CD4-positive, alpha-beta T cell (primary cell): ENCODE data around the gene COMP. TPM values are rescaled to one million over a fixed set of nuclear protein-coding genes. Genes with fewer than 3 reads are reported as not detected.

Experiments
- ATAC-seq: fragments of 200-7000 bp; cut with Tn5 transposase; one replicate; pipeline ENCODE4 v1.10.0; 2022; ENCODE audit warnings: mild to moderate bottlenecking; ENCODE audit not compliant: poor library complexity
- CTCF ChIA-PET: fragments of 350-600 bp; sonication (Branson Sonifier 250); formaldehyde crosslinking; loops from one replicate; lab custom pipeline; 2021; ENCODE audit warnings: antibody characterized with exemption, inconsistent platforms; lab: Charles Lee
- POLR2A ChIA-PET: fragments of 350-600 bp; sonication (Branson Sonifier 250); formaldehyde crosslinking; loops from one replicate; lab custom pipeline; 2021; ENCODE audit warnings: antibody characterized with exemption, inconsistent platforms; lab: Charles Lee
- DNase-seq, 14 experiments: peaks; one replicate each; pipeline ENCODE4 v3.0.0-alpha.2; 2013 to 2020; ENCODE audit warnings: mixed read lengths in 2 of 14
- H3K27ac ChIP-seq, 2 donors: one replicate each; pipeline versions ENCODE4 v1.5.1 to v1.7.0; 2013; ENCODE audit warnings: low read length in 2 of 2, low read depth in 1 of 2, mild to moderate bottlenecking in 1 of 2
- H3K27me3 ChIP-seq, 2 experiments: 1 replicate in 1 of 2; 2 replicates in 1 of 2; pipeline versions ENCODE4 v1.6.1 to v1.7.0; 2013; ENCODE audit warnings: low read length in 2 of 2, control low read depth in 1 of 2, mild to moderate bottlenecking in 1 of 2, moderate library complexity in 1 of 2; ENCODE audit not compliant: insufficient read depth in 2 of 2, control insufficient read depth in 1 of 2
- H3K36me3 ChIP-seq: one replicate; pipeline ENCODE4 v1.6.1; 2013; ENCODE audit warnings: low read length, control low read depth; ENCODE audit not compliant: insufficient read depth
- H3K4me1 ChIP-seq: one replicate; pipeline ENCODE4 v1.6.1; 2013; ENCODE audit warnings: low read length, control low read depth; ENCODE audit not compliant: insufficient read depth
- H3K4me3 ChIP-seq: one replicate; pipeline ENCODE4 v1.5.1; 2013; ENCODE audit warnings: mild to moderate bottlenecking, low read length, moderate library complexity
- H3K9me3 ChIP-seq, 2 experiments: 1 replicate in 1 of 2; 2 replicates in 1 of 2; pipeline versions ENCODE4 v1.6.1 to v1.7.0; 2013; ENCODE audit warnings: low read length in 2 of 2, mild to moderate bottlenecking in 2 of 2, control low read depth in 1 of 2, moderate library complexity in 1 of 2; ENCODE audit not compliant: control insufficient read depth in 1 of 2, insufficient read depth in 1 of 2
- H3K27ac Mint-ChIP-seq: one replicate; pipeline ENCODE4 v1.8.0; 2020; ENCODE audit warnings: mixed read lengths
- H3K27me3 Mint-ChIP-seq: one replicate; pipeline ENCODE4 v1.8.0; 2021; ENCODE audit warnings: mixed read lengths
- H3K36me3 Mint-ChIP-seq: one replicate; pipeline ENCODE4 v1.8.0; 2021; ENCODE audit warnings: low read depth, mixed read lengths
- H3K4me1 Mint-ChIP-seq: one replicate; pipeline ENCODE4 v1.8.0; 2021; ENCODE audit warnings: low read depth, mixed read lengths
- H3K4me3 Mint-ChIP-seq: one replicate; pipeline ENCODE4 v1.8.0; 2020; ENCODE audit warnings: mild to moderate bottlenecking, mixed read lengths
- H3K9me3 Mint-ChIP-seq: one replicate; pipeline ENCODE4 v1.8.0; 2020; ENCODE audit warnings: mixed read lengths
- intact Hi-C, 2 experiments: fragments of 100-400 bp; cut with DNase I in 1 of 2; cut with micrococcal nuclease in 1 of 2; formaldehyde crosslinking; loops; one replicate each; pipeline versions ENCODE4 v1.15.1 to v1.9.0; 2023 to 2025; cut with DNase I, micrococcal nuclease
- total RNA-seq, 174 experiments: library from RNA in 2 of 174; stranded (reverse) in 2 of 174; gene quantifications; one replicate each; pipeline ENCODE4 v1.2.3 and lab custom pipeline; 2021 to 2026
- TF ChIP-seq, protein P1 (sequence below): fragments of 200-600 bp; IDR thresholded peaks from one replicate; pipeline ENCODE4 v1.8.0; 2022; ENCODE audit warnings: antibody characterized with exemption, mild to moderate bottlenecking

COMP gene
- total RNA-seq, 2 experiments from 2014 or later = not detected

- Histone ChIP-seq H3K4me1 (no peaks in the 10 kb centered on the region), H3K27ac (no peak overlapping the region), H3K4me3 (no peak overlapping the region), H3K27me3 (no peaks in the 10 kb centered on the region), H3K36me3 (no peaks in the 10 kb centered on the region), H3K9me3 (no peaks in the 10 kb centered on the region)
- Mint-ChIP-seq H3K27me3 (no peaks in the 10 kb centered on the region), H3K4me3 (no peak overlapping the region), H3K4me1 (no peaks in the 10 kb centered on the region), H3K36me3 (peaks cover 2% of the 10 kb centered on the region), H3K9me3 (no peaks in the 10 kb centered on the region), H3K27ac (no peak overlapping the region)
- CTCF ChIA-PET = no interaction called here
- intact Hi-C loops = no loop called here
- TF ChIP-seq, protein P1, sequence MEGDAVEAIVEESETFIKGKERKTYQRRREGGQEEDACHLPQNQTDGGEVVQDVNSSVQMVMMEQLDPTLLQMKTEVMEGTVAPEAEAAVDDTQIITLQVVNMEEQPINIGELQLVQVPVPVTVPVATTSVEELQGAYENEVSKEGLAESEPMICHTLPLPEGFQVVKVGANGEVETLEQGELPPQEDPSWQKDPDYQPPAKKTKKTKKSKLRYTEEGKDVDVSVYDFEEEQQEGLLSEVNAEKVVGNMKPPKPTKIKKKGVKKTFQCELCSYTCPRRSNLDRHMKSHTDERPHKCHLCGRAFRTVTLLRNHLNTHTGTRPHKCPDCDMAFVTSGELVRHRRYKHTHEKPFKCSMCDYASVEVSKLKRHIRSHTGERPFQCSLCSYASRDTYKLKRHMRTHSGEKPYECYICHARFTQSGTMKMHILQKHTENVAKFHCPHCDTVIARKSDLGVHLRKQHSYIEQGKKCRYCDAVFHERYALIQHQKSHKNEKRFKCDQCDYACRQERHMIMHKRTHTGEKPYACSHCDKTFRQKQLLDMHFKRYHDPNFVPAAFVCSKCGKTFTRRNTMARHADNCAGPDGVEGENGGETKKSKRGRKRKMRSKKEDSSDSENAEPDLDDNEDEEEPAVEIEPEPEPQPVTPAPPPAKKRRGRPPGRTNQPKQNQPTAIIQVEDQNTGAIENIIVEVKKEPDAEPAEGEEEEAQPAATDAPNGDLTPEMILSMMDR = no peak
- ATAC-seq = no peak
- POLR2A ChIA-PET = no interaction called here
- DNase-seq = no peak
These were observed 31.7 kb downstream of the COMP start for GRCh38 chr19:18759304-18759994.

DNA sequence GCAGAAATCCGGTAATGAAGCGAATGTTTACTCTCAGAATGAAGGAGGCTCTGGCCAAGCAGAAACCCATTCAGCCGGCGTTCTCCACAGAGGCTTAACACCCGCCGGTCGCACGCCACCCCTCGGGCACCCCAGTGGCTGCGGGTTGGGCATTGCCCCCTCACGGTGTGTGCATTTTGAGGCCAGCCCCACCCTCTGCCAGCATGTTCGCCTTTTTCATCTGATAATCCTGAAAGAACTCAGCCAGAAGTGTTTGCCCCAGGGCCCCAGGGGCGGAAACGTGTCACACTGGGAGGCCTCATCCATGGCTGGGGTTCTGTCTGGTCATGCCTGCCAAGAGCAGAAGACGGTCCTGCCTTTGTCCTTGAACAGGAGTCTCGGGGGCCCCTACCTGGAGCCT lies 34.2 kb downstream of the COMP start:
- no peak overlapping the region for H3K4me3 Mint-ChIP-seq
- Histone ChIP-seq H3K9me3 (no peaks in the 10 kb centered on the region), H3K36me3 (peaks cover 5% of the 10 kb centered on the region), H3K4me1 (no peaks in the 10 kb centered on the region), H3K27ac (no peak overlapping the region), H3K27me3 (no peaks in the 10 kb centered on the region), H3K4me3 (no peak overlapping the region)
- no peaks in the 10 kb centered on the region for H3K9me3 Mint-ChIP-seq
- intact Hi-C loops = no loop called here
- ATAC-seq (no peak), DNase-seq (no peak)
- TF ChIP-seq, protein P1 = no peak
- peaks cover 13% of the 10 kb centered on the region for H3K36me3 Mint-ChIP-seq
- H3K27me3 Mint-ChIP-seq = no peaks in the 10 kb centered on the region
- H3K27ac Mint-ChIP-seq = no peak overlapping the region
- H3K4me1 Mint-ChIP-seq = no peaks in the 10 kb centered on the region
- CTCF ChIA-PET = no interaction called here
- POLR2A ChIA-PET = no interaction called here

GRCh38 chr19:18754501-18754900 lies 36.6 kb downstream of the COMP start:
- intact Hi-C loops = no loop called here
- no peaks in the 10 kb centered on the region for H3K4me1 Mint-ChIP-seq
- H3K36me3 Mint-ChIP-seq = peaks cover 29% of the 10 kb centered on the region
- H3K4me3 Mint-ChIP-seq = no peak overlapping the region
- H3K27ac Mint-ChIP-seq = no peak overlapping the region
- ChIA-PET POLR2A (no interaction called here), CTCF (no interaction called here)
- no peaks in the 10 kb centered on the region for H3K27me3 Mint-ChIP-seq
- Histone ChIP-seq H3K27me3 (no peaks in the 10 kb centered on the region), H3K27ac (no peak overlapping the region), H3K36me3 (peaks cover 10% of the 10 kb centered on the region), H3K4me1 (no peaks in the 10 kb centered on the region), H3K9me3 (no peaks in the 10 kb centered on the region), H3K4me3 (no peak overlapping the region)
- H3K9me3 Mint-ChIP-seq = no peaks in the 10 kb centered on the region
- ATAC-seq = no peak
- TF ChIP-seq, protein P1 = no peak
- no peak for DNase-seq
